Mesodermal cell (in vitro differentiated cells): ENCODE results near the gene AMACR.
"Not testable (repeated sequence)": the region's sequence is repeated elsewhere in the genome, so short reads cannot be mapped to it uniquely, and the experiment has no call there.

Experiments
- H3K27ac ChIP-seq: 2 replicates; pipeline ENCODE4 v1.7.0; 2013; ENCODE audit warnings: mild to moderate bottlenecking, low read depth, low read length, moderate library complexity; ENCODE audit not compliant: severe bottlenecking
- H3K36me3 ChIP-seq: 2 replicates; pipeline ENCODE4 v1.7.1; 2013; ENCODE audit warnings: mild to moderate bottlenecking, low read length, moderate library complexity; ENCODE audit not compliant: control insufficient read depth, insufficient read depth
- H3K4me1 ChIP-seq: one replicate; pipeline ENCODE4 v1.7.1; 2013; ENCODE audit warnings: mild to moderate bottlenecking, low read length; ENCODE audit not compliant: insufficient read depth, control insufficient read depth, poor library complexity, severe bottlenecking
- H3K4me3 ChIP-seq: 2 replicates; pipeline ENCODE4 v1.7.0; 2013; ENCODE audit warnings: low read length, control low read depth, mild to moderate bottlenecking; ENCODE audit not compliant: insufficient read depth, poor library complexity, severe bottlenecking; ENCODE audit errors: extremely low read depth
- H3K9me3 ChIP-seq: 2 replicates; pipeline ENCODE4 v1.7.1; 2013; ENCODE audit warnings: mild to moderate bottlenecking, low read length, moderate library complexity; ENCODE audit not compliant: control insufficient read depth
- WGBS, 2 experiments: methylation state at CpG; one replicate each; pipeline ENCODE4 v1.1.5; 2013; ENCODE audit warnings: missing lambda C conversion rate in 2 of 2; ENCODE audit not compliant: insufficient coverage in 2 of 2; 5-methylcytosine and 5-hydroxymethylcytosine counted together

Gene AMACR

DNA sequence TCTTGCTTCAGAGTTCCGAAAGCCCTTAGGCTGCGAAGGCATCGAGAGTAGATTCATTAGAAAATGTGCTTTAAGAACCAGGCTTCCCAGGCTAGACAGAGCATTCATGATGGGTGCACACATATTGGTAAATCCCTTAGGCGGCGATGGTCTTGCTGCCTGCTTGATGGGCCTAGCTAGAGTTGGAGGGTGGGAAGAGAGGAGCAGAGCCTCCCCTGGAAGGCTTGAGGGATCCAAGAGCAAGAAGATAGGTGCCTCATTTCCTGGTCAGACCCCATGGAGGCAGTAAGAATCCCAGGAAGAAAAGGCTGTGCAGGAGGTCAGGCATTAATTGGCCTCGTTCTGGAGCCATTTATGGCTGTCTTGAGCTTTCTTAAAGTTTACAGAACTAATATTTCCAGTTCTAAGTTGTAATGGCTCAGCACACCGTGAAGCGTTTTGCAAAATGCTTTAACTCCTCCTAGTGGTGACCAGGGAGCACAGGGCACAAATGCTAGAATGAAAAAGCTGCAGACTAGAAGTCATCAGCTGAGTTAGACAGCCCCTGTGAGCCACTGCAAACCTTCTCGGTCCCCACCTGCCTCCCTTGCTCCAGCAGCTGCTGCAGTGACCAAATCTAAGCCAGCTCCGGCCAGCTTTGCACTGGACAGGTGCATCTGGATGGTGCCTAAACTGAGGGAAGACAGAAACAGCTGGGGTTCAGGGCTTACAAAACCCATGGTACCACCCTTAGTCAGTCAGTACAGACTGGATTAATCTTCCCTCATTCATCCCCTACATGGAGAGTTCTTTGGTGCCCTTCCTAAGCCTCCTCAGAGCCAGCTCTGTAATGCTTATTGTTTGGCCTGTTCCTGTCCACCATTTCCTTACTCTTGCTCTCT, 38.0 kb downstream of the AMACR start:
- H3K36me3 ChIP-seq: no peaks in the 10 kb centered on the region
- no peak overlapping the region for H3K4me3 ChIP-seq
- no peak overlapping the region for H3K27ac ChIP-seq
- 50 to 58% methylated on average over 8 to 9 of the region's 10 CpGs for WGBS, 2 experiments
- H3K4me1 ChIP-seq: no peaks in the 10 kb centered on the region
- no peaks in the 10 kb centered on the region for H3K9me3 ChIP-seq

DNA sequence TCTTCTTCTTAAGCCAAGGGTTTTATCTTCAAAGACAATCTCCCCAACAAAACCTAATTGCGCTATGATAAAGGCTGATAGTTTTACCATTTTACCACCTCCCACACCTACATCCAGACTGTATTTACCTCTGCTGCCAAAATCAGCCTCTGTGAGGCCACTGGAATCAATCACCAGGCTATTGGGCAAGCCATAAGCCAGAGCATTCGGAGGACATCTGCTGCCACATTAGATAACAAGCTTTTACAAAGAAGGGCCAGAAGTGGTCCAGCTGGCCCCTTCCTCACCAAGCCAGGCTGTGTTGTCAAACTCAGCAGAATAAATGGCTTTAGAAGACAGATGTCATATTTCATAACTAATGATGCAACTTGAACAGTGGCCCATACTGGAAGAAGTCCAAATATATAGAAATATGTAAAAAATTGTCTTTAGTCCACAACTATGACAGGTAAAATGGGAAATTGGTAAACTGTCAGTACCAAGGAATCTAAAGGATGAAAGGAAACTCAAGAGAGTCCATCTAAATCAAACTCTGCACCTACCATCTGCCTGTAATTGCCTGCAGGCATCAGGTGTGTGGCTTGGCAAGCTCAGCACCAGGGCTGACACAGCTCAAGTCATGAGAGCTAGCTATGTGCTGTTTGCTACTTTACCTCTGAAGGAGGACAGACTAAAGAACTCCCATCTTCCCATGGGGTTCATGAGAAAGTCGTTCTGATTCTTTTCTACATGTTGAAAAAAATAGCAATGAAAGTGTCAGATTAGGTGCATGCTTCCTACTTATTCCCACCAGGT, 39.4 kb downstream of the AMACR start:
- no peaks in the 10 kb centered on the region for H3K9me3 ChIP-seq
- no peaks in the 10 kb centered on the region for H3K4me1 ChIP-seq
- 96 to 100% methylated on average over 2 to 3 of the region's 3 CpGs for WGBS, 2 experiments
- no peak overlapping the region for H3K4me3 ChIP-seq
- no peak overlapping the region for H3K27ac ChIP-seq
- H3K36me3 ChIP-seq: no peaks in the 10 kb centered on the region

DNA sequence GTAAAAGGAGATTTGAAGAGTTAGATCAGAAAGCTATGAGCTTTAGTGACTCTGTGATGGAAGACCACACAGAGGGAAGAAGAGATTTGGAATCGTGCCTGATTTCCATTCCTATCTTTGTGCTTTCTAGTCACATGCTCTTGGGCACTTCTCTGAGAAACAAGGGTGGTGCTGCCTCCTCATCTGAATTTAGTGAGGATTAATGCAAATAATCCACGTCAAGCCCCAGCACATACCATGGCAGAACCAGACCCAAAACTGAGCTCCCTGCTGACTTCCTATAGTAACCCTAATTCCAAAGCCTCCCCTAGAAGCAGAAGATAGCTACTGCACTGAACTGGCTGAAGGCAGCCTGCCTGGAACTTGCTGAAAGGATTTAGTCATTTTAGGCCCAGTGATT, 41.0 kb downstream of the AMACR start:
- no peaks in the 10 kb centered on the region for H3K4me1 ChIP-seq
- H3K36me3 ChIP-seq: no peaks in the 10 kb centered on the region
- H3K27ac ChIP-seq: no peak overlapping the region
- WGBS, 2 experiments: 63 to 71% methylated on average over 1 to 2 of the region's 2 CpGs
- H3K4me3 ChIP-seq: no peak overlapping the region
- H3K9me3 ChIP-seq: no peaks in the 10 kb centered on the region

DNA sequence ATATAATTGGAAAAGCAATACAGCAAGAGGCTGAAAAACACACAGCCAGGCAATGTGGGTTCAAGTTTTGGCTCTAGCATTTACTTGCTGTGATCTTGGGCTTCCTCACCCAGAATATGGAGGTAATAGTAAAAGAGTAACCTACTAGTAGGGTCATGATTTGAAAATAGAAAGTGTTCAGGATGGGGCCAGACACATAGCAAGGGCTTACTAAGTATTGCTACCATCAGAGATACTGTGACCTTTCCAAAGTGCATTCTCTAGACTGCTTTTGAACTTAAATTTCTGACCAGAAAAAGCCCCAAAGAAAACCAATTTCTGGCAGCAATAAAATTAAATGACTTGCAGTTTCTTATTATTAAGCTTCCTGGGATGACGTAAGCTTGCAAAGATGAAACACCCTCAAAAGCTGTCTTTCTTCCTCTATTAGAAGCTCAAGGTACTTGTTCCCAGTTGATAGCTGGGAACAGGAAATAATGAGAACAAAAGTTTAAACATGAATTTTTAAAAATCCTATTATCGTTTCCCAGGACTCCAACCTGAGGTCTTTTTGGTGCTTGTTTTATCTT, 43.6 kb downstream of the AMACR start:
- no CpG with 5 or more reads among the region's 2 CpGs for WGBS, 2 experiments

DNA sequence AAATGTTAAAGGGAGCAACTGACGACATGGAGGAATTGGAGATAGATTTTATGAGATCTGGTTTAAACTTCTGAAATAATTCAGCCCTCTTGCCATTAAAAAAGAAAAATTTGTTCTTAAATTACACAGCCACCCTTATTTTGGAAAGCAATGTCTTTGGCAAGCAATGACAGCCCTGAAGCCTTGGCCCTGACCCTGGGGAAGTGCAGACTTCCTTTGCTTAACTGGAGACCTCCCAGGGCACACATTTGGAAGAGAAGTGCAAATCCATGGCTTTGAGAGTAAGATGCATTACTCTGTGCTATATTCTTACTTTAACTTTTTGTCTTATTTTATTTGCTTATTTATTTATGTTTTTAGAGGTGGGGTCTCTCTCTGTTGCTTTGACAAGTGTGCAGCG, 49.7 kb downstream of the AMACR start:
- H3K4me3 ChIP-seq: no peak overlapping the region
- H3K27ac ChIP-seq: no peak overlapping the region
- 100% methylated on average over 1 of the region's 2 CpGs for WGBS, 2 experiments
- H3K36me3 ChIP-seq: no peaks in the 10 kb centered on the region
- no peaks in the 10 kb centered on the region for H3K9me3 ChIP-seq
- no peaks in the 10 kb centered on the region for H3K4me1 ChIP-seq

More for the DNA sequence above, 43.6 kb downstream of the AMACR start:
- Histone ChIP-seq H3K27ac (no peak overlapping the region), H3K4me1 (no peaks in the 10 kb centered on the region), H3K9me3 (no peaks in the 10 kb centered on the region), H3K4me3 (no peak overlapping the region), H3K36me3 (no peaks in the 10 kb centered on the region)

DNA sequence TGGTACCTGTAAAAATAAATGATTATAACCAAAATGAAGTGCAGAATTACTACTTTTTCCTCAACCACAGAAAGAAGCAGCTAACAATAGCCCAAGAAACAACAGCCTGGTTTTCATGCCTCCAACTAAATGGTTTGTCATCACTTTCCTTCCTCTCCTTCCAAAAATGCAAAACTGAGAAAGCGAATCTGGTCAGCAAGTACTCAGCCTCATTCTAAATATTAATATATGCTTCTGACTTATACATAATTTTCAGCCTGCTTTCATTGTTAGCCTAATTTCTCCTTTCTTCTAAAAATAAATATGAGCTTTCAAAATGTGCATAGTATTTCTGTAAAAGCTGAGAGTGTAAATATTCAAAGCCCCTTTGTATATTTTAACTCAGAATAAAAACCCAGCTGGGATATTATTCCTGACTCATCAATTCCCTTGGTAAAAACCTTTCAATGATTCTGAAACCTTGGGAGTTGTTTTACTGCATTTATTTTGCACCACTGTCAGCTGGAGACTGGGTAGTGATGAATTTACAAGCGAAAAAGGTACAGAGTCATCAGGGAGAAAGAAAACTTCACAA, 50.2 kb downstream of the AMACR start:
- Histone ChIP-seq H3K4me1 (no peaks in the 10 kb centered on the region), H3K9me3 (no peaks in the 10 kb centered on the region), H3K4me3 (no peak overlapping the region), H3K36me3 (no peaks in the 10 kb centered on the region), H3K27ac (no peak overlapping the region)
- WGBS, 2 experiments: 60% methylated on average over 1 of the region's 2 CpGs; no CpG with 5 or more reads in 1 of the 2 experiments

DNA sequence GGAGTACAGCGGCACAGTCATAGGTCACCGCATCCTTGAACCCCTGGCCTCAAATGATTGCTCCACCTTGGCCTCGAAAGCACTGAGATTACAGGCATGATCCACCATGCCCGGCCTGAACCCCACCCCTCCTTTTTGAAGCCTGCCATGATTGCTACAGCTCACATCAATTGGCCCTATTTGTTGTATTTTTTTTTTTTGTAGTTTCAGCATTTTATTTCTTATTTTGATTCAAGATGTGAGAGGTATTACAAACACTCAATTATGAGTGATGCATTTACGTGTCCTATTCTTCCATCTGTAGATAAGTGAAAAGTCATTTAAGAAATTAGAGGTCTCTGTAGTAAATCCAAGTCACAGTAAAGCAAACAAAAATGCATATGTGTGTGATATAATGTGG, 55.7 kb downstream of the AMACR start:
- H3K36me3 ChIP-seq, H3K4me1 ChIP-seq, H3K9me3 ChIP-seq, H3K4me3 ChIP-seq, H3K27ac ChIP-seq: not testable (repeated sequence)
- 94 to 100% methylated on average over 2 to 3 of the region's 5 CpGs for whole genome bisulfite sequencing, 2 experiments

DNA sequence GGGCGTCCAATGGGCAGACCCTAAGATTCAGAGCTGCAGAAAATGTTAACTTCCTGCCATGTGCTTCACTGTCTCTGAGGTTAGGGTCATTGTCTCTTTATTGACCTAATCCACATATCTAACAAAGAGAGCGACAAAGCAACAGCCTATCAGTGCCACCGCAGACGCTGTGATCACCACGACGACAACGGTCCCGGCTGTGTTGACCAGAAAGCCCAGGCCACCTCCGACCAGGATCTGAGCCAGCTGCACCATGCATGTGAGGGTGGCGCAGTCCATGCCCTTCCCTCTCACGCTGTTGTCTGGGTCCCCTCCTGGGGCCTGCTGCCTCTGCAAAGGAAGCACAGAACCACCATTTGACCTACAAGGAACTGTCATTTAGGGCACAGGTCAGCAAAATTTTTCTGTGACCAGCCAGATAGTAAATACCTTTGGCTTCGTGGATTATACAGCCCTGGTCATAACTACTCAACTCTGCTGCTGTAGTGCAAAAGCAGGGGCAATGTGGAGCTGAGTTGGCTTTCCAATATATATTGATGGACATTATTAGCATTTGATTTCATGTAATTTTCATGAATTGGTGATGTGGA, 63.2 kb downstream of the AMACR start:
- Histone ChIP-seq H3K4me1 (no peaks in the 10 kb centered on the region), H3K27ac (no peak overlapping the region), H3K36me3 (no peaks in the 10 kb centered on the region), H3K4me3 (no peak overlapping the region), H3K9me3 (no peaks in the 10 kb centered on the region)
- whole genome bisulfite sequencing, 2 experiments: 86 to 89% methylated on average over 10 of the region's 12 CpGs

DNA sequence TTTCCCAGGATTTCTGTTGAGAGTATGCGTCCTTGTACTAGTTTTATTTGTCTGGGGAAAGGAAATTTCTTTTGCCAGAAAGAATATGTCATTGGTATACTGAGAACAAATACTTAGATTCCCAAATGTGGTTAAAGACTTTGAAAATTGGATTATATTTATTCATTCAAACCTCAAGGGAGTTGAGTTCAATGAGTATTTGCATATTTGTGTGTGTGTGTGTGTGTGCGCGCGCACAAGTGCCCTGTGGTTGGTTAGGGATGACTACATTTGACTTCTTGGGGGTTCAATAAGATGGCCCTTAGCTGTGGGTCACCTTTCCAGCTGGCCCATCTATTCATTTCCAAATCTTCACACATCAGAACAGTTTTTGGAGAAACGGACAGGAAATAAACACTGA, 66.8 kb downstream of the AMACR start:
- no peaks in the 10 kb centered on the region for H3K9me3 ChIP-seq
- H3K4me1 ChIP-seq: peaks cover 3% of the 10 kb centered on the region
- 87% methylated on average over 3 of the region's 5 CpGs; no CpG with 5 or more reads in 1 of the 2 experiments for WGBS, 2 experiments
- no peaks in the 10 kb centered on the region for H3K36me3 ChIP-seq
- H3K4me3 ChIP-seq: no peak overlapping the region
- no peak overlapping the region for H3K27ac ChIP-seq

DNA sequence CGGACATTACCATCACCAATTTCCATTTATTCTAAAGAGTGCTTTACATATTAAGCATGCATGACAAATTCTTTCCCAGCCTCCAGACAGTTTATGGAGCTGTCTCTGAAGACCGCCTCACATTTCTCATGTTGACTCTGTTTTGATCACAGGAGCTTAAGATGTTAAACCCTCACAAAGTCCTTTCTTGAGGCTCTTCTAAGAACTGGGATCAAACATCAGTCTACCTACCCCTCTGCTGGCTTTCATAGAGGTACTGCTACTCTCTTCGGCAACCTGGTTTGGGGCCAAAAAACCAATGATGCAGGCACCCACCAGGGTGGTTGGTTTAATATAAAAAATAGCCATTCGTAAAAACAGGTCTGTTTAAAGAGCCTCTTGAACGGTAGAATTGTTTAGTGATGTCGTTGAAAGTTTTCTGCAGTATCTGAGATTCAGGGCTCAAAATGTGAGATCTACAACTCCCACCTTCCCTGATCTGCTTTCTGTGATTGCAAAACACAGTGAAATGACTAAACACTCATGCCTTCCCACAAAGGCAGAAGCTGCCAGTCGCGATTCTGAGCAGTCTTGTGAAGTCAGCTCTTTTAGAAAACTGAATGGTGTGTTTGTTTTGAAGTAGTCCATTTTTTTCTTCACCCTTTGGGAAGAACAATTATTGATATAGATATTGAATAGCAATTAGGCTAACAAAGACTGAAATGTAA, 68.1 kb downstream of the AMACR start:
- Histone ChIP-seq H3K36me3 (no peaks in the 10 kb centered on the region), H3K27ac (no peak overlapping the region), H3K9me3 (no peaks in the 10 kb centered on the region), H3K4me3 (no peak overlapping the region), H3K4me1 (peaks cover 3% of the 10 kb centered on the region)
- 87 to 92% methylated on average over 3 to 6 of the region's 8 CpGs for WGBS, 2 experiments
